Measurements from ENCODE around the gene SLC22A3. TPM values are rescaled to one million over a fixed set of nuclear protein-coding genes. Genes with fewer than 3 reads are reported as not detected.
"Not testable (repeated sequence)": the region's sequence is repeated elsewhere in the genome, so short reads cannot be mapped to it uniquely, and the experiment has no call there.

The SLC22A3 gene
- total RNA-seq, 1 experiment from 2014 or later: 0.07 TPM

DNA sequence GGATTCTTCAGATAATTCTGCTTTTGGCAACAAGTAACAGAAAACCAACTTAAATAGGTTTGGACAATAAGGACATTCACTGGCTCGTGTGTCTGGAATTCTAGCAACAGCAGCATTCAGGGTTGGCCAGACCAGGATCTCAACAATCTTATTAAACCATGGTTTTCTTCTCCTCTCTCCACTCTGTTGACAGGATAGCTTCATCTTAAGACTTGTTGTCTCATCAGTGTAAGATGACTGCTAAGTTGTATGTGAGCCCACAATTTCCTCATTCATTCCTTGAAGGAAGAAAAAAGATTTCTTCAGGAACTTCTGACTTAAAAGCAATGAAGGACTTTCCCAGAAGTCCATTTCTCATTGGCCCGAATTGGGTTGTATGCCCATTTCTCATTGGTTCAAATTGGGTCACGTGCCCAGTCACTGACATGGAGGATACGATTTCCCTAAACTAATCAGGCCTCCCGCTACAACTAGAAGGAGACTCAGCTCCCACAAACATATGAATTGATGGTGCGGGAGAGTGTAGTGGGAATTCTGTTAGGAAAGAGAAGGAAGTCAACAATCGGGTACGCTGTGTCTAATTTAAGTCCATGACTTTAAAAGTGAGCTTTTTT is 83.7 kb downstream of the SLC22A3 start:
- no peak for DNase-seq (ENCODE audit: extremely low read depth, low read depth)

DNA sequence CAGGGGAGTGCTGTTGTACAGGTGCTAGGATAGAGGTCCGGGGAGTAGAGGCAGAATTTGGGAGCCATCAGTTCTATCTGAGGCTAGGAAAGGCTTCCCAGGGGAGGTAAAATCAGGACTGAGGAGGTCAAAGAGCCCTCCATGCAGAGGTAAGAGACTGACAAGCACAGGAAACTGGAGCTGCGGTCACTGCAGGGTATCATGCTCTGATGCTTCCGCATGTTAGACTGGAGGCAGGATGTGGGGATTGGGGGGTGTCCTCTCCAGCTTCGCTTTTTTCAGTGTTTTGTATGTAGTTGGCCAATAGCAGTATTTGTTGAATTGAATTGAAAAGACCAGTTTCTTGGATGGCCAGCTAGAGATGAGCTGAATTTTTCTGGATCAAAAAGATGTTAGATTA is 87.8 kb downstream of the SLC22A3 start:
- DNase-seq (ENCODE audit: extremely low read depth, low read depth): no peak

DNA sequence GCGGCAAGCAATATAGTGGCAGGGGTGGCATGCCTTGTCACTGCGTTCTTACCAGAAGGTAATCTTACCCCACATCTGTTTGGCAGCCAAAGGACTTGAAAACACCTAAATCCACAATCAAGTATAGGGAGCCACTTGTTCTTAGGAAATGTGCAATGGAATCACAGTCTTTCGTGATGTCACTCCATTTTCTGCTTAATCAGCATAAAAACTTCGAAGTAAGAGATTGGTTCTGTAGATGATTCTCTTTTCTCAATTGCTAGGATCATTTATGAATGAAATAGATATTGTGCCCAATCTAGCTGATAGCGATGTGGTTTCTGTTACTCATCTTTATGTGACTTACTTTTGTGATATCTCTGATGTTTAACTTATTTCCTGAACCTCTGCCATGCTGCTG is 89.0 kb downstream of the SLC22A3 start:
- no peak for DNase-seq (ENCODE audit: extremely low read depth, low read depth)

DNA sequence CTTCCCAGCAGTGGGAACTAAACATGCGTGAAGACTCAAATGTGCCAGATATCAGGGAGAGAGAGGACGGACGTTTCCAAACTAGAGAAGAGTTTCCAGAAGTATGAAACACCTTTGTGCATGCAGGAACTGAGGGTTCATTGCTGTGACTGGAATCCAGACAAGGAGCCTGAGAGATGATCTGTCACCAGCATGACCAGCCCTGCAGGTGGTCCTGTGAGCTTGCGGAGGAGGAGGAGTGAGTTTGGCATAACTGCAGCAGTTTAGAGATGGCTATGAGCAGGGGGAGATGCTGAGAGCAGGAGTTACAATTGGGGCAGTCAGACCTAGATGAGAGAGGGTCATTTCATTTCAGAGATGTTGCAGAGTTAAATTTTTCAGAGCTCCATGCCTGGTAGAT is 89.6 kb downstream of the SLC22A3 start:
- DNase-seq (ENCODE audit: extremely low read depth, low read depth): no peak

DNA sequence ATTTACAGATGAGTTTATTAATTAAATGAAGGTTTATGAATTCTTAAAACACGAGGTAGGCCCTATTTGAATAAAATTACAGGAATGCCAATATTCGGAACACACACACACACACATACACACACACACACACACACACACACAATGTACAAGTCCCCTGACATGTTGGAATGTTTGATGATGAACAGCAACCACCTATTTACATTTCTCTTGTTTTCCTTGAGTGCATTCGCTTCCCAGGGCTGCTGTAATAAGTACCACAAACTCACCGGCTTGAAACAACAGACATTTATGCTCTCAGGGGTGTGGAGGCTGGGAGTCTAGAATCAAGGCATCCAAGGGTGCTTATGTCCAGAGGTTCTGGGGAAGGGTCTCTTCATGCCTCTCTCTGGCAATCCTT is 90.3 kb downstream of the SLC22A3 start:
- DNase-seq (ENCODE audit: extremely low read depth, low read depth): no peak

DNA sequence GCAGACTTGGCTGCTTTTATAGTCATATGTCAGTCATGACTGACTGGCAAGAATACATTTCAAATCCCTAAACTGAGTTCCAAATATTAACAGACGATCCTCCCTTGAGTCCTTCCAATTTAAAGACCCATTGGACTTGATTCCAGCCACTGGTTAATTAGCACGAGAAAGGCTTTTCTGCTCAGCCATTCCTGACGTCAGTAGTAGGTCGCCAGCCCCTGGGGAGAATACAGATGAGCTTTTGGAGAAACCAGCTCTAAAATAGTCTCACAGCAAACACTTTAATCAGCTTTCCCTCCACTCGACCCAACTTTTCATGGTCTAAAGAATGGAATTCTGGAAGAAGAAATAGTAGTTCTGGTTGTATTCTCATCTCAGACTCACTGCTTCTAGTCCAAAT is 91.6 kb downstream of the SLC22A3 start:
- DNase-seq (ENCODE audit: extremely low read depth, low read depth): no peak

DNA sequence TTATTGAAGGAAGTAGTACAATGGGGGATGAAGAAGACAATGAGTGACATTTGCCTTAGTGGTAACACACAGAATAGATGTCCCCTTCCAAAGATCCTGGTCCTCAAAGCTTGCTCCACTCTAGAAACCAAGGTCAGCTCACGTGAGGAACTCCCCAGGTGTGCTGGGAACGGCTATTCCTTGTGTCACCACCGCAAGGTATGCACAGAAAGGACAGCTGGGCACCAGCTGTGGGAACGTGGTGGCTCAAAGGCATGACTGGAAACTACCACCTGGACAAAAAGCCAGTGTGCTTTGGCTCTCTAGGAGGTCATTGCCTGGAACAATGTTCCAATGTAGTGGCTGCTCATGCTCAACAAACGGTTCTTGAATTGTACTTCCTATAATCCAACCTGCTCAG is 94.0 kb downstream of the SLC22A3 start:
- DNase-seq (ENCODE audit: extremely low read depth, low read depth): no peak

DNA sequence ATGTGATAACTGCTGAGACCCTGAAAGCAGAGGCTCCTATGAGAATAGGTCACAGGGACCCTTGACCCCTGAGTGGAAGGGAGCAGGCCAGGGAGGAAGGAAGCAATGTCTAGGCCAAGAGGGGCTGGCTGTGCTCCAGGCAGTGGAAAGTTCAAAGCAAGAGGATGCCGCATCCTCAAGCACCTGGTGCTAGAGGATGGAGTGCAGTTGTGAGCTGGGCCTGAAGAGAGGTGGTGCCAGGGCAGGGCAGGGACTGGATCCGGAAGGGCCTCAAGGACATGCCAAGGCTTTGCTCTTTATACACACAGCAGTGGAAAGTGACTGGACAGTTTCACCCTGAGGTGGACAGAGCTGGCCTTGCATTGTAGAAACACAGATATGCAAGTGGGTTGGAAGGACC is 97.0 kb downstream of the SLC22A3 start:
- no peak for DNase-seq (ENCODE audit: extremely low read depth, low read depth)

DNA sequence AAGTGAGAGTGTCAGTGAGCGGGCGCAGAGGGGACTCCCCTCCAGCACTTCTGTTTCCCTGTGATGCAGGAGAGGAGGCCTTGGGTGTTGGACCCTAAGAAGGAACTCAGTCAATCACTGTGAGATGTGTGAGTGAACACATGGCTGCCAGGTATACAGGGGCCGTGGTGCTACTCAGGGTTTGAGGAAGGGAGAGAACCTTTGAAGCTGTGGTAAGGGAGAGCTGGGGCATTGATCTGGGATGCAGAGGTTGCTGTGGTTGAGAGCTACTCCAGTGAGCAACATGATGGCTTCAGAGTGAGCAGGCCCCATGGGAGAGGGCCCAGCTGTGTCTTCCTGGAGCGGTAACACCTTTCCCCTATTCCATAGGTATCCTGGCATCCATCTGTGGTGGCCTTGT is 99.2 kb downstream of the SLC22A3 start:
- DNase-seq (ENCODE audit: extremely low read depth, low read depth): no peak

DNA sequence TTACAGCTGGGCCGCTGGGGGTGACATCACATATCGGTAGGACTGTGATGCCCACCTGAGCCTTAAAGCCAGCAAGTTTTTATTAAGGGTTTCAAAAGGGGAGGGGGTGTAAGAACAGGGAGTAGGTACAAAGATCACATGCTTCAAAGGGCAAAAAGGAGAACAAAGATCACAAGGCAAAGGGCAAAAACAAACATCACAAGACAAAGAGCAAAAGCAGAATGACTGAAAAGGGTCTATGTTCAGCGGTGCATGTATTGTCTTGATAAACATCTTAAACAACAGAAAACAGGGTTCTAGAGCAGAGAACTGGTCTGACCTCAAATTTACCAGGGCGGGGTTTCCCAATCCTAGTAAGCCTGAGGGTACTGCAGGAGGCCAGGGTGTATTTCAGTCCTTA is 101.6 kb downstream of the SLC22A3 start:
- not testable (repeated sequence) for DNase-seq (ENCODE audit: extremely low read depth, low read depth)

DNA sequence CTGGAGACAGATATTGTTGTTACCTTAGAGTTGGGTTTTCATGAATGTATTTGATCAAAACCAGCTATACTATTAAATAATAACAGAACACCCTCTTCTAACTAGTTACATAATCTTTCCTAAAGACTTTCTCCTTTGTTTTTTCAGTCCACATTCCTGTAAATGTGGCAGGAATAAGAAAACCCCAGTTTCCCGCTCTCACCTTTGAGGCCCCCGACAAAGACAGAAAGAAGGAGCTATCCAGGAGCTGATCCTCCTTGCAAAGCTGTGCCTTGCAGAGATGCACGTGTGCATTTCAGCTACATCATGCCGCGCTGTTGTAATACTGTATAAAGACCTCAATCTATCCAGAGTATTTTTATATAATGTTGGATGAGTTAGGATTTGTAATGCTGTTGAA is 102.7 kb downstream of the SLC22A3 start:
- DNase-seq (ENCODE audit: extremely low read depth, low read depth): no peak

DNA sequence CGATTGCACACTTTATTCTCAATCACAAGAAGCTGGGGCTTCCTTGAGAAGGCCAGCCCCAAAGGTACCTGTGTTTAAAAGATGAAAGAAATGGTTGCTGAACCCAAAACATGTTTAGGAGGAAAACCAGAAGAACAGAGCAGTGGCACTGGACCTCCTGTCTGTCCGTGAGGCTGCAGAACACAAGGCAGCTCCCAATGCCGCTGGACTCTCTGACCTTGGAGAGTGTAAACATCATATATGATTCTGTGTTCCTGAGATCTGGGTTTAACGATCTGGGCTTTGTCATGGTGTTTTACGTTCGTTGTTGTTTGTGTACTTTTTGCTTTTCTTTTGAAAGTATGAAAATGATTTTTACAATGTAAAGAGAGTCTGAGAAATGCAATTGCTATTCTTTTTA is 106.1 kb downstream of the SLC22A3 start:
- DNase-seq (ENCODE audit: extremely low read depth, low read depth): no peak

DNA sequence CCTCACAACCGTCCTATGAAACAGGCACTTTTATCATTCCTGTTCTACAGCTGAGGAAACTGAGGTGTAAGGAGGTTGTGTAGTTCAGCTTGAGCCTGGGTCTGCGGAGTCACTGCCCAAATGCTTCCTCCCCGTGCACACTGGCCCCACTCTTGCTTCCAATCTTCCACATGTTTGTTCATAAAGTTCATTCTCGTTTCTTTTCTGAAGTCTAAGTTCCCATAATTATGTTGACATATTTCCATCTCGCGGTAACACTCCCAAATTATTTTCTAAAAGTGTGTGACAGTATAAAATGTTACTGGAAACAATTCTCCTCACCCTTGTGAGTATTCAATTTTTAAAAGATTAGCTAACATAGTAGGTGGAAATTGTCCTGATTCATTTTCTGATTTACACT is 106.9 kb downstream of the SLC22A3 start:
- DNase-seq (ENCODE audit: extremely low read depth, low read depth): no peak

DNA sequence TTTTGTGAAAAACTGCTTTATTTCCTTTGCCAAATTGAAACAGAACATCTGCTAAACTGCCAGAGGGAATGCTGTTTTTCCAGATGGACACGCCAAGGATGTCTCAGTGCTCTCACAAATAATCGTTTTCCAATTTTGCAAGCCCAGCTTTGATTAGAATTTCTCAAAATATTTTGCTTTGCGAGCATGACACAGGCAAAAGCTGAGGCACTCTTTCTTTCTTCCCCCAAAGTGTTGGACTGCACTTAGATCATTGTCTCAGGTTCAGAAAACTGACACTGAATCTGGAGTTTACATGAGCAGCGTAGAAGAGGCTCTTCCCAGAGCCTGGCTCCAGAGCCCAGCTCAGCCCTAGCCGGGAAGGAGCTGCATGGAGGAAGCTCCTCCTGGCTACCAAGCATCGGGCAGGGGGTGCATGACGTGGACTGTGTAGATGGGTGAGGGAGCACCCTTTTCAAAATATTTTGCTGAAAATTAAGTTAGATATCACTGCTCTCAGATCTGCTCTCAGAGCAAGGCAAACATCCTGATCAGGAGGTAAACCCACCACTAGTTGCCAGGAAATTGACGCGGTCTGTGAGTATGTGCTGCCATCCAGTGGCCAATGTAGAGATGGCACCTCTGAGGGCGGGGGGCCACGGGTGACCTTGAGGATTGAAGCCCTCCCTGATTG is 107.5 kb downstream of the SLC22A3 start:
- DNase-seq (ENCODE audit: extremely low read depth, low read depth): peak; percentile 30

DNA sequence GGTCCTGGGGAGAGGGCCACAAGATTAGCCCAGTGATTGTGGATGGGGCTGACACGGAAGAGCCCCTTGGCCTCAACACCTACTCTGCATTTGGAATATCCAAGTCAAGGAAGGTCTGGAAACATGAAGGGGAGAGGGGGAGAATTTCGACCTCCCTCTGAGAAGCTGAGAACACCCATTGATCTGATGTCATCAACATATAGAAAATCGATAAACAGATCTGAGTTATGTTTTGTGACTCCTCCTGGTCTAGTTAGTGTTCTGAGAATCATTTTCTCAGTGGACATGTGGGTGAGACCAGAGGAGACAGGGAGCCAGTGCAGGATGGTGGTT is 108.0 kb downstream of the SLC22A3 start:
- DNase-seq (ENCODE audit: extremely low read depth, low read depth): no peak

DNA sequence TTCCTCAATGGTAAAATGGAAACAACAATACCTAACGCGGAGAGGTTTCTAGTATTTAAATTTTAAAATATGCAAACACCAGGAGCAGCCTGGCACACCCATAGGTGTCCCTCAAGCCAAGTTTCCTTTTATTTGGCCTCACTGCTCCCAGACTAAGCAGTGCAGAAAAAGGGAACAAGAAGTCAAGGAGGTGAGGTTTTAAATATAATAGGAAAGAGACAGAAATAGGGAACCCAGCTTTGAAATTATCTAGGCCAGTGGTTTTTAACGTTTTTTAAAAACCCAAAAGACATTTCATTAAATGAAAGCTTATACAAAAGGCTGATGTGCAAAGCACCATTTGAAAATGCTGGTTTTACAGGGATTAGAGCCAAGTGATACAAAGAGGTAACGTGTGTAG is 109.6 kb downstream of the SLC22A3 start:
- DNase-seq (ENCODE audit: extremely low read depth, low read depth): no peak

DNA sequence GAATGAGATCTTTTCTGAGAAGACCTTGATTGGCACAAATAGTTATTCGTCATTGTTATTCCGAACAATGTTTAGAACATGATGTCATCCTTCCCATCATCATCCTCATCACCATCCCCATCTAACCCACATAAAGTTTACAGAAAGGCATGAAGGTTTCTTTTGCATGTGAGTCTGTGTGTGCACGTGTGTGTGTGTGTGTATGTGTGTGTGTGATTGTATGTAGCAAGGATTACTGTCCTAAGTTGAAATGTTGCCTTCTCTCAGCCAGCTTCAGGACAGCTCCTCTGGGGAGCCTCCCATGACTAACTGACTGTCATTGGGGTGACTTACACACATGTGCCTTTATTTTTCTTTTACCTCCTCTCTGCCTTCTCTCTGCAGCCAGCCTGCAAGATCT is 113.5 kb downstream of the SLC22A3 start:
- no peak for DNase-seq (ENCODE audit: extremely low read depth, low read depth)

DNA sequence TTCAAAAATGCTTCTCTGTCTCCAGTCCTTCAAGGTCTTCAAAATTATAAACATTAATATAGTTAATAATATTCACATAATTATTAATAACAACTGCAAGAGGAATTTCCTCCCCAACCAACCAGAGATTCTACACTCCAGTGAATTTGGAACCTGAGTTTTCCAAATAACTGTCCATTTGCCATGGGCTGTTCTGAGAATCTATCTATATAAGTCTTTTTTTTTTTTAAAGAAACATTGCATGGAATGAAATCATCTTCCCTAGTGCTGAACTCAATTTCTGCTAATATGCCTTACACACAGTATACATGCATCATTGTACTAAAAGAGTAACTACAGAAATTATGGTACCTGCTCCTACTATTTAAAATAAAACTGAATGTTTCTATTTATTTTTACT is 113.9 kb downstream of the SLC22A3 start:
- DNase-seq (ENCODE audit: extremely low read depth, low read depth): no peak

DNA sequence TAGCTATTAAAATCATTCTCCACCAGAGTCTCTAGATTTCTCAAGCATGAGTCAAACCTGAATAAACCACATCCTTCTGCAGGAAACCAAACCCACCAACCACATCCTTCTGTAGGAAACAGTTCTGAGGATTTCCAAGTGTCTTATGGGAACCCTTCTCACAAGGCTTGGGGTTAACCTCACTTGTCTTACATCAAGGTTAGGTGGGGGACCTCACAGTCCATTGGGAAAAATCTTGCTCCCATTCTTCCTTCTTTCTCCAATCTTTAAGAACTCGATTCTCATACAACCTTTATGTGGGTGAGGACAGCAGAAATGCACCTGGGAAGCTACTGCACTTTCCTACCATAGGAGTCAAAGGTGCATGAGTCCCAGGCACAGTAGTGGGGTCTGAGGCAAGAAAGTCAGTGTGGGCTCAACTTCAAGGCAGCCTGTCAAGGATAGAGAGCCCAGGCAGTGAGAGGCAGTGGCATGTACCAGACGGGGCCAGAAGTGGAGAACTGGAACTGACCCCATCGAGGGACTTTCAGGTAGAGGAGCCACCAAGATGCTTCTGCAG is 114.5 kb downstream of the SLC22A3 start:
- DNase-seq (ENCODE audit: extremely low read depth, low read depth): no peak

DNA sequence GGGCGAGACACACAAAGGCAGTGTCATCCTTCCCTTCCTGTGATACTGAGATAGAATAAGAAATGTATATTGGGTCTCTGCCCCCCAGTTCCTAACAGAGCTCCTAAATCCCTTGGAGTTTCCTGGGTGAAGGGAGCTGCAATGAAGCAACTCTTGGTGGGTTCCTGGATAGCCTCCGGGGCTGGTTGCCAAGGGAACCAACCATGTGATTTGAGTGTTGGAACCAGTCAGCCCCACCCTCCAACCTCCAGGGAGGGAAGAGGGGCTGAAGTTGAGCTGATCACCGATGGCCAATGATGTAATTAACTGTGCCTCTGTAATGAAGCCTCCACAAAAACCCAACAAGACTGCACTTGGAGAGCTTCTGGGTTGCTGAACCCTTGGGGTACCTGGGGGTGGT is 116.6 kb downstream of the SLC22A3 start:
- DNase-seq (ENCODE audit: extremely low read depth, low read depth): no peak

DNA sequence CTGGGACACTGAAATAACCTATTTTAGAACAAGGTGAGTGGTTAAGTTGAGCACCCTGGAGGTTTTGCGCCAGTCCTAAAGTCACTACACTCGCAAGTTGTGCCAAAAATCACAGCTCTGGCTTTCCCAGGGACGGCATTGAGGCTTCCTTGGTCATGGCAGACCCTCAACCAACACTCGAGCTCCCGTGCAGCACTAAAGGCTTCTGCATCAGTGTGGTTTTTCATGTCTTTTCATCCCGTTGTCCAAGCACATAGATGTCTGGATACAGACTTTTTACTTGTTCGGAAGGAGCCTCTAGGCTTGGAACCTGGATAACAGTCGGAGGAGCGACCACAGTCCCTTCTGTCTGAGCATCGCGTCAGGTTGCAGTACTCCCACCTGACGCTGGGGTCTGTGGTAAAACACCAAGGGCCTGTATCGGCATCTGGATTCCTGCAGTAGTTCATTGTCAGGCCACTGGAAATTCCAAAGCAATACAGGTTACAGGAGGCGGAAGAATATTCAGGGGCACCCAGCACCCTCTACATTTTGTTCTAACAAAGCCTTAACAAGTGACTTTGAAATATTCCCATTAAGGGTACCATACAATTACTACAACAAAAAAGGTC is 119.2 kb downstream of the SLC22A3 start:
- DNase-seq (ENCODE audit: extremely low read depth, low read depth): not testable (repeated sequence)

DNA sequence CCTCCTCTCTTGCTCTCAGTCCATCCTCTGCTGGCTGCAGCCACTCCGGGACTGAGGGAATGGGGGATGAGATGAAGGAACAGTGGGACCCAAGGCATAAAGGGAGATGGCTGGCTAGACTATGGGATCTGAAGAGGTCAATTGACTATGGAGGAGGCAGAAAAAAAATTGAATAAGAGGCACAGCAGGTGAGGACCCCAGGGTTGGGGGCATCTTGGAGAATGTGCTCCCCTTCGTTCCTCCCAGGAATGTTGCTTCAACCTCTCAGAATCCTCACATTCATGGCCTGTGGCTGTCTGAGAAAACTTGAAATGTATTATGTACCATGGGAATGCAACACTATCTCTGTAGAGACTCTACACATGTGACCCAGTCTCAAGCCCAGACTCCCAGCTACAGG is 121.0 kb downstream of the SLC22A3 start:
- DNase-seq (ENCODE audit: extremely low read depth, low read depth): no peak
